Right lobe of liver (tissue), 4 donors: ENCODE measurements around the gene GPR158.

ENCODE experiments used
- POLR2A ChIP-seq: fragments of 450-650 bp; IDR thresholded peaks from one replicate; pipeline ENCODE4 v1.6.1; 2017; ENCODE audit warnings: antibody characterized with exemption, mild to moderate bottlenecking
- TF ChIP-seq, protein P1 (sequence below), 4 donors: fragments of 200-600 bp in 3 of 4; fragments of 450-650 bp in 1 of 4; IDR thresholded peaks; one replicate each; pipeline versions ENCODE4 v1.5.1 to v1.8.0; 2016 to 2022; ENCODE audit warnings: antibody characterized with exemption in 4 of 4, mild to moderate bottlenecking in 2 of 4
- donor health status: DM: no; HTN: no; CAD: no.
- donor health status: DM: no; HTN: no; CAD: no.
- donor health status: DM: no; HTN: yes; CAD: no.

DNA sequence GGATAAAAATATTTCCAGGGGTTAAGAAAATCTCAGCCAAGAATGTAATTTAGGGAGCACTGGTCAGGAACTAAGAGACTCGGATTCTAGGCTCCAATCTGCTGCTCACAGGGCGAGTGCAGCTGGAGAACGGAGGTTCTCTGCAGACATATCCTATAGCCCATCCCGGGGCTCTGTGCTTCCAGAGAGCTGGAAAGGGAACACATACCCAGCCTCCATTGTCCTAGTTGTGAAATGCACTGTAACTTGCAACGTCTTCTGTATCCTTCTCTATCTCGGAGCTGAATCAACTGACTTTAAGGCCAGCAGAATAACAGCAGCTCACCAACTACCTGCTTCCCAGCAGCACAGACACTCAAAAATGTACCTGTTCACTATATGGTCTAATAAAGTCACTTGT lies 408.2 kb downstream of the GPR158 start:
- TF ChIP-seq POLR2A, result no peak
- TF ChIP-seq, protein P1, sequence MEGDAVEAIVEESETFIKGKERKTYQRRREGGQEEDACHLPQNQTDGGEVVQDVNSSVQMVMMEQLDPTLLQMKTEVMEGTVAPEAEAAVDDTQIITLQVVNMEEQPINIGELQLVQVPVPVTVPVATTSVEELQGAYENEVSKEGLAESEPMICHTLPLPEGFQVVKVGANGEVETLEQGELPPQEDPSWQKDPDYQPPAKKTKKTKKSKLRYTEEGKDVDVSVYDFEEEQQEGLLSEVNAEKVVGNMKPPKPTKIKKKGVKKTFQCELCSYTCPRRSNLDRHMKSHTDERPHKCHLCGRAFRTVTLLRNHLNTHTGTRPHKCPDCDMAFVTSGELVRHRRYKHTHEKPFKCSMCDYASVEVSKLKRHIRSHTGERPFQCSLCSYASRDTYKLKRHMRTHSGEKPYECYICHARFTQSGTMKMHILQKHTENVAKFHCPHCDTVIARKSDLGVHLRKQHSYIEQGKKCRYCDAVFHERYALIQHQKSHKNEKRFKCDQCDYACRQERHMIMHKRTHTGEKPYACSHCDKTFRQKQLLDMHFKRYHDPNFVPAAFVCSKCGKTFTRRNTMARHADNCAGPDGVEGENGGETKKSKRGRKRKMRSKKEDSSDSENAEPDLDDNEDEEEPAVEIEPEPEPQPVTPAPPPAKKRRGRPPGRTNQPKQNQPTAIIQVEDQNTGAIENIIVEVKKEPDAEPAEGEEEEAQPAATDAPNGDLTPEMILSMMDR (IDR thresholded peaks at IDR 0.05), result no peak
